B cell (primary cell): Measurements from ENCODE around the gene GCNA. TPM values are rescaled to one million over a fixed set of nuclear protein-coding genes. Genes with fewer than 3 reads are reported as not detected.

Experiments used
- ATAC-seq: fragments of 200-7000 bp; cut with Tn5 transposase; one replicate; pipeline ENCODE4 v1.10.0; 2021; ENCODE audit warnings: low read depth, mild to moderate bottlenecking, moderate number of reproducible peaks, moderate library complexity
- CTCF ChIA-PET: fragments of 350-600 bp; sonication (Branson Sonifier 250); formaldehyde crosslinking; loops from one replicate; lab custom pipeline; 2021; ENCODE audit warnings: antibody characterized with exemption, inconsistent platforms; lab: Charles Lee
- POLR2A ChIA-PET: fragments of 350-600 bp; sonication (Branson Sonifier 250); formaldehyde crosslinking; loops from one replicate; lab custom pipeline; 2021; ENCODE audit warnings: antibody characterized with exemption; lab: Charles Lee
- DNase-seq: peaks from one replicate; pipeline ENCODE4 v3.0.0; 2013
- H2AFZ ChIP-seq: 2 replicates; pipeline ENCODE4 v1.6.1; 2012; ENCODE audit warnings: mild to moderate bottlenecking, low read depth, low read length; ENCODE audit not compliant: insufficient read depth, poor library complexity, severe bottlenecking
- H3K27ac ChIP-seq, 2 donors: 1 replicate in 1 of 2; 2 replicates in 1 of 2; pipeline ENCODE4 v1.5.1; 2012 to 2013; ENCODE audit warnings: low read length in 2 of 2, mild to moderate bottlenecking in 2 of 2, moderate library complexity in 1 of 2
- H3K27me3 ChIP-seq, 4 experiments: fragments of 200-600 bp in 1 of 4; sonication (generic) in 1 of 4; replicated peaks in 1 of 4; 1 replicate in 2 of 4; 2 replicates in 2 of 4; pipeline versions ENCODE4 v1.6.1 to v1.7.0; 2013 to 2016; ENCODE audit warnings: low read length in 3 of 4, mild to moderate bottlenecking in 2 of 4, mixed read lengths in 1 of 4, moderate library complexity in 1 of 4; ENCODE audit not compliant: insufficient read depth in 4 of 4, control insufficient read depth in 3 of 4; ENCODE audit errors: control extremely low read depth in 1 of 4
- H3K36me3 ChIP-seq, 2 experiments: replicated peaks in 1 of 2; 1 replicate in 1 of 2; 2 replicates in 1 of 2; pipeline versions ENCODE4 v1.6.1 to v1.7.1; 2013; ENCODE audit warnings: low read length in 1 of 2; ENCODE audit not compliant: insufficient read depth in 2 of 2, control insufficient read depth in 1 of 2; ENCODE audit errors: control extremely low read depth in 1 of 2, extremely low read depth in 1 of 2
- H3K4me1 ChIP-seq, 2 donors: fragments of 200-600 bp in 1 of 2; sonication (generic) in 1 of 2; 1 replicate in 1 of 2; 2 replicates in 1 of 2; pipeline versions ENCODE4 v1.5.1 to v1.6.1; 2013 to 2017; ENCODE audit warnings: low read length in 2 of 2; ENCODE audit not compliant: control insufficient read depth in 2 of 2, insufficient read depth in 2 of 2
- H3K4me2 ChIP-seq: replicated peaks from 2 replicates; pipeline ENCODE3; 2012; ENCODE audit warnings: mild to moderate bottlenecking, low read depth, low read length; ENCODE audit not compliant: poor library complexity, severe bottlenecking
- H3K4me3 ChIP-seq, 5 experiments: fragments of 200-600 bp in 1 of 5; sonication (generic) in 1 of 5; 1 replicate in 3 of 5; 2 replicates in 2 of 5; pipeline versions ENCODE4 v1.5.1 to v1.7.0; 2011 to 2016; ENCODE audit warnings: low read length in 4 of 5, mild to moderate bottlenecking in 4 of 5, low read depth in 2 of 5, control low read depth in 1 of 5, moderate library complexity in 1 of 5; ENCODE audit not compliant: insufficient read depth in 1 of 5; ENCODE audit errors: control extremely low read depth in 1 of 5, extremely low read depth in 1 of 5
- H3K79me2 ChIP-seq: fragments of 200-600 bp; sonication (generic); one replicate; pipeline ENCODE4 v1.6.0; 2016; ENCODE audit warnings: low read length; ENCODE audit not compliant: control insufficient read depth, insufficient read depth
- H3K9ac ChIP-seq: fragments of 200-600 bp; sonication (generic); 2 replicates; pipeline ENCODE4 v1.6.1; 2017; ENCODE audit warnings: mild to moderate bottlenecking, low read length, moderate library complexity
- H3K9me3 ChIP-seq, 3 donors: one replicate each; pipeline versions ENCODE4 v1.6.1 to v1.7.1; 2013; ENCODE audit warnings: low read length in 2 of 3; ENCODE audit not compliant: control insufficient read depth in 2 of 3, insufficient read depth in 1 of 3; ENCODE audit errors: control extremely low read depth in 1 of 3
- H4K20me1 ChIP-seq: 2 replicates; pipeline ENCODE4 v1.6.0; 2012; ENCODE audit warnings: mild to moderate bottlenecking, low read length; ENCODE audit not compliant: insufficient read depth, control insufficient read depth, poor library complexity, severe bottlenecking
- H3K27ac Mint-ChIP-seq: one replicate; pipeline ENCODE4 v1.8.0; 2021; ENCODE audit warnings: mixed read lengths
- H3K27me3 Mint-ChIP-seq: one replicate; pipeline ENCODE4 v1.8.0; 2021; ENCODE audit warnings: mixed read lengths
- H3K4me1 Mint-ChIP-seq: one replicate; pipeline ENCODE4 v1.8.0; 2021; ENCODE audit warnings: mixed read lengths
- H3K4me3 Mint-ChIP-seq: one replicate; pipeline ENCODE4 v1.8.0; 2021; ENCODE audit warnings: mixed read lengths
- H3K9me3 Mint-ChIP-seq: one replicate; pipeline ENCODE4 v1.8.0; 2022; ENCODE audit warnings: mixed read lengths; ENCODE audit not compliant: insufficient read depth
- EZH2 ChIP-seq: IDR thresholded peaks from 2 replicates; pipeline ENCODE4 v1.6.1; 2012; ENCODE audit warnings: borderline replicate concordance, low read depth, mild to moderate bottlenecking, moderate library complexity, low read length; ENCODE audit not compliant: insufficient read depth, poor library complexity, severe bottlenecking
- WGBS: methylation state at CpG from one replicate; pipeline ENCODE4 v1.1.5; 2013; ENCODE audit warnings: missing lambda C conversion rate; ENCODE audit not compliant: insufficient coverage; 5-methylcytosine and 5-hydroxymethylcytosine counted together
- intact Hi-C: fragments of 100-400 bp; cut with micrococcal nuclease; formaldehyde crosslinking; loops from one replicate; pipeline ENCODE4 v1.10.0; 2022
- polyA plus RNA-seq: library from polyadenylated mRNA; depleted of rRNA; stranded (reverse); fragments of >200 nt; gene quantifications from 2 replicates; pipeline ENCODE4 v1.2.3, GENCODE V29; 2012
- total RNA-seq, 2 donors: library from RNA; stranded (reverse); fragments of 120-200 nt in 1 of 2; gene quantifications; 1 replicate in 1 of 2; 2 replicates in 1 of 2; pipeline versions ENCODE4 v1.2.3 to v1.2.4, GENCODE V29; 2013 to 2022
- TF ChIP-seq, protein P1 (sequence below): fragments of 200-600 bp; IDR thresholded peaks from one replicate; pipeline ENCODE4 v1.8.0; 2022; ENCODE audit warnings: antibody characterized with exemption, mild to moderate bottlenecking

GCNA gene
- total and polyA plus RNA-seq, 2 donors (not counting 1 experiment from before 2014, with no cell fraction given), result 4.7 to 6.2 TPM

DNA sequence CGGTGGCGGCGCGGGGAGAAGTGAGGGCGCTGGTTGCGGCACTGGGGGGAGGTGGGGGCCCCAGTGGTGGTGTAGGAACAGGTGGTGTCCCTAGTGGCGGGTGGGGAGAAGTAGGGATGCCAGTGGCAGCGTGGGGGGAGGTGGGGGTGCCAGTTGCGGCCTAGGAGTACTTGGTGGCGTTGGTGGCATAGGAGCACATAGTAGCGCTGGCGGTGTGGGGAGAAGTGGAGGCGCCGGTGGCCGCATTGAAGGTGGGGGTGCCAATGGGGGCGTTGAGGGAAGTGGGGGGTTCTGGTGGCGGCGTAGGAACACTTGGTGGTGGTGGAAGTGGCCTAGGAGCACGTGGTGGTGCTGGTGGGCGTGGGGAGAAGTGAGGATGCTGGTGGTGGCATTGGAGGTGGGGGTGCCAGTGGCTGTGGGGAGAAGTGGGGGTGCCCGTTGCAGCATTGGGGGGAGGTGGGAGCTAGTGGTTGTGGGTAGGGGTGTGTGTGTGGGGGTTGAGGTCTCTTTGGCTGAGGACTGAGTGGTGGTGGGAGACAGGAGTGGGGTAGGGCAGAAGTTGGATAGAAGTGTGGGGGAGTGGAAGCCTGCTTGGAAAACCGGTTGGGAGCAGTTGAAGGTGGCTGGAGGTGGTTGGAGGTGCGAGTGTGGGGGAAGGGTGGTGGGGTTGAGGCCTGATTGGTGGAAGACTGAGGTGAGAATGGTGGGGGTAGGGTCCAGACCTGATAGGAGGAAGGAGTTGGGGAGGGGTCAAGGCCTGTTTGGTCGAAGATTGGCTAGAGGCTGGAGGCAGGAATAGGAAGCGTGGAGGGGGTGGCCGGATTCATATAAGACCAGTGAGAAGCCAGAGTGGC lies 1.1 kb downstream of the GCNA start:
- DNase-seq, result no peak
- no peak overlapping the region for H3K9ac ChIP-seq
- H3K4me1 Mint-ChIP-seq, result no peaks in the 10 kb centered on the region
- ChIA-PET POLR2A (no interaction called here), CTCF (no interaction called here)
- H3K9me3 ChIP-seq, result peaks cover 0 to 2% (median 0%) of the 10 kb centered on the region in 3 donors
- no peak overlapping the region for H3K27ac ChIP-seq
- intact Hi-C loops, result no loop called here
- no peak overlapping the region for H3K27ac Mint-ChIP-seq
- H3K27me3 Mint-ChIP-seq, result no peaks in the 10 kb centered on the region
- TF ChIP-seq, protein P1, sequence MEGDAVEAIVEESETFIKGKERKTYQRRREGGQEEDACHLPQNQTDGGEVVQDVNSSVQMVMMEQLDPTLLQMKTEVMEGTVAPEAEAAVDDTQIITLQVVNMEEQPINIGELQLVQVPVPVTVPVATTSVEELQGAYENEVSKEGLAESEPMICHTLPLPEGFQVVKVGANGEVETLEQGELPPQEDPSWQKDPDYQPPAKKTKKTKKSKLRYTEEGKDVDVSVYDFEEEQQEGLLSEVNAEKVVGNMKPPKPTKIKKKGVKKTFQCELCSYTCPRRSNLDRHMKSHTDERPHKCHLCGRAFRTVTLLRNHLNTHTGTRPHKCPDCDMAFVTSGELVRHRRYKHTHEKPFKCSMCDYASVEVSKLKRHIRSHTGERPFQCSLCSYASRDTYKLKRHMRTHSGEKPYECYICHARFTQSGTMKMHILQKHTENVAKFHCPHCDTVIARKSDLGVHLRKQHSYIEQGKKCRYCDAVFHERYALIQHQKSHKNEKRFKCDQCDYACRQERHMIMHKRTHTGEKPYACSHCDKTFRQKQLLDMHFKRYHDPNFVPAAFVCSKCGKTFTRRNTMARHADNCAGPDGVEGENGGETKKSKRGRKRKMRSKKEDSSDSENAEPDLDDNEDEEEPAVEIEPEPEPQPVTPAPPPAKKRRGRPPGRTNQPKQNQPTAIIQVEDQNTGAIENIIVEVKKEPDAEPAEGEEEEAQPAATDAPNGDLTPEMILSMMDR, result no peak
- no peak for TF ChIP-seq EZH2
- peaks cover 1 to 16% of the 10 kb centered on the region in 2 experiments for H3K36me3 ChIP-seq
- peaks cover 10% of the 10 kb centered on the region for H4K20me1 ChIP-seq
- H3K9me3 Mint-ChIP-seq, result no peaks in the 10 kb centered on the region
- no peaks in the 10 kb centered on the region for H3K27me3 ChIP-seq
- no peak overlapping the region for H3K4me3 Mint-ChIP-seq
- 96% methylated on average over 16 of the region's 26 CpGs for WGBS
- H3K4me3 ChIP-seq, result no peak overlapping the region
- H2AFZ ChIP-seq, result no peak overlapping the region
- no peak overlapping the region for H3K4me2 ChIP-seq
- no peak for ATAC-seq
- no peaks in the 10 kb centered on the region for H3K79me2 ChIP-seq
- H3K4me1 ChIP-seq, result no peaks in the 10 kb centered on the region

DNA sequence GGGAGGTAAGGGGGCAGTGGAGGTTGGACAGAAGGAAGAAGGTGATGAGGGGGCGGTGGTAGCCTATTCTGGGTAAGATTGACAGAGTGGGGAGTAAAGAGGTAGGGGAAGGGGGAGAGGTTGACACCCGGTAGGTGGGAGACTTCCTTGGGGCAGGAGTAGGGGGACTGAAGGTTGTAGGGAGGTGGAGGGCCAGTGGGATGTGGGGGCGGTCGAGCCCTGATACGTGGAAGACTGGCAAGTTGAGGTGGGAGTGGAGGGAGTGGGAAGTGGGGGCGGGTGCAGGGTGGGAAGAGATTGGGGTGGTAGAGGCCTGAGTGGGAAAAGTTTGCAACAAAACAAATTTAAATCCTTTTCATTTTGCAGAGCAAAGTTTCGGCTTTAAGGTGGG lies 1.7 kb downstream of the GCNA start:
- no peaks in the 10 kb centered on the region for H3K4me1 Mint-ChIP-seq
- ATAC-seq (no peak), DNase-seq (no peak)
- no peaks in the 10 kb centered on the region for H3K27me3 ChIP-seq
- no peaks in the 10 kb centered on the region for H3K79me2 ChIP-seq
- peaks cover 10% of the 10 kb centered on the region for H4K20me1 ChIP-seq
- H3K9me3 Mint-ChIP-seq, result no peaks in the 10 kb centered on the region
- ChIA-PET POLR2A (no interaction called here), CTCF (no interaction called here)
- 96% methylated on average over 4 of the region's 7 CpGs for WGBS
- no peak overlapping the region for H2AFZ ChIP-seq
- H3K9me3 ChIP-seq, result peaks cover 0 to 2% (median 0%) of the 10 kb centered on the region in 3 donors
- H3K27me3 Mint-ChIP-seq, result no peaks in the 10 kb centered on the region
- H3K4me2 ChIP-seq, result no peak overlapping the region
- no peak overlapping the region for H3K4me3 Mint-ChIP-seq
- peaks cover 1 to 11% of the 10 kb centered on the region in 2 experiments for H3K36me3 ChIP-seq
- H3K27ac ChIP-seq, result no peak overlapping the region
- no peak overlapping the region for H3K9ac ChIP-seq
- intact Hi-C loops, result no loop called here
- no peak overlapping the region for H3K27ac Mint-ChIP-seq
- H3K4me3 ChIP-seq, result no peak overlapping the region
- no peak for TF ChIP-seq EZH2
- TF ChIP-seq, protein P1, result no peak
- H3K4me1 ChIP-seq, result no peaks in the 10 kb centered on the region
